Small intestine (tissue), 16 donors: Measurements from ENCODE around the gene GPR61. TPM values are rescaled to one million over a fixed set of nuclear protein-coding genes. Genes with fewer than 3 reads are reported as not detected.

ENCODE experiments used
- DNase-seq, 2 donors: peaks; one replicate each; pipeline versions ENCODE4 v3.0.0 to v3.0.0-alpha.2; 2013
- FAIRE-seq: peaks from 2 replicates; lab custom pipeline; 2012; peaks lifted over from hg19 to GRCh38; lab: Jason Lieb, UNC
- H3K27ac ChIP-seq, 3 donors: one replicate each; pipeline ENCODE4 v1.5.1; 2013; ENCODE audit warnings: low read length in 2 of 3, mild to moderate bottlenecking in 2 of 3, control low read depth in 1 of 3, inconsistent platforms in 1 of 3, low read depth in 1 of 3, moderate library complexity in 1 of 3
- H3K27me3 ChIP-seq, 3 donors: one replicate each; pipeline ENCODE4 v1.6.1; 2013; ENCODE audit warnings: low read length in 3 of 3, inconsistent platforms in 1 of 3; ENCODE audit not compliant: control insufficient read depth in 3 of 3, insufficient read depth in 3 of 3
- H3K36me3 ChIP-seq, 3 donors: one replicate each; pipeline ENCODE4 v1.6.1; 2013; ENCODE audit warnings: low read length in 3 of 3, inconsistent platforms in 1 of 3, low read depth in 1 of 3, mild to moderate bottlenecking in 1 of 3, moderate library complexity in 1 of 3; ENCODE audit not compliant: control insufficient read depth in 3 of 3, insufficient read depth in 2 of 3
- H3K4me1 ChIP-seq, 3 donors: one replicate each; pipeline ENCODE4 v1.6.1; 2013; ENCODE audit warnings: low read length in 2 of 3, inconsistent platforms in 1 of 3, low read depth in 1 of 3, mild to moderate bottlenecking in 1 of 3, moderate library complexity in 1 of 3; ENCODE audit not compliant: control insufficient read depth in 3 of 3, insufficient read depth in 2 of 3
- H3K4me3 ChIP-seq, 3 donors: one replicate each; pipeline ENCODE4 v1.5.1; 2013; ENCODE audit warnings: low read length in 3 of 3, control low read depth in 1 of 3, inconsistent platforms in 1 of 3, low read depth in 1 of 3, mild to moderate bottlenecking in 1 of 3, moderate library complexity in 1 of 3
- H3K9me3 ChIP-seq, 2 donors: one replicate each; pipeline ENCODE4 v1.6.1; 2013; ENCODE audit warnings: low read depth in 1 of 2, low read length in 1 of 2; ENCODE audit not compliant: control insufficient read depth in 2 of 2, insufficient read depth in 1 of 2
- WGBS, 3 donors: extraction: QIAGEN DNeasy Blood & Tissue Kit; methylation state at CpG; one replicate each; pipeline ENCODE4 v1.1.7; 2013; 5-methylcytosine and 5-hydroxymethylcytosine counted together
- long read RNA-seq, 10 donors: transcript quantifications; one replicate each; lab custom pipeline, GENCODE V29; 2026
- polyA plus RNA-seq, 4 donors: library from polyadenylated mRNA; stranded (reverse) in 3 of 4; unstranded in 1 of 4; fragments of 200-250 nt in 3 of 4; fragments of 120-200 nt in 1 of 4; gene quantifications; one replicate each; pipeline versions ENCODE4 v1.2.1 to v1.2.3, GENCODE V29; 2013
- donor health status: healthy with polysubstance abuse.
- donor health status: control.
- donor health status: control.
- donor health status: Bipolar disorder and iron deficiency.
- donor health status: healthy.

The GPR61 gene
- polyA plus RNA-seq, result under 1 TPM in 2 of 4 donors, not detected in 2; 0.09 to 0.64 TPM
- long read RNA-seq, donor 1, result 0 reads
- long read RNA-seq, donor 2, result 0 reads
- long read RNA-seq, donor 3, result 0 reads
- long read RNA-seq, donor 4, result 0 reads
- long read RNA-seq, donor 5, result 0 reads
- long read RNA-seq, donor 6, result 0 reads
- long read RNA-seq, donor 7, result 0 reads
- long read RNA-seq, donor 8, result 0 reads
- long read RNA-seq, donor 9, result 0 reads
- long read RNA-seq, donor 10, result 0 reads

- 59 to 70% (median 64%) methylated on average over 7 of the region's 7 CpGs for WGBS, 3 donors
- no peak within 1 kb of the TSS for H3K4me3 ChIP-seq
- no peaks in the 10 kb centered on the region for H3K36me3 ChIP-seq
- no peaks in the 10 kb centered on the region for H3K9me3 ChIP-seq
- H3K4me1 ChIP-seq, result no peaks in the 10 kb centered on the region
- FAIRE-seq, result no peak
- no peak within 1 kb of the TSS for H3K27ac ChIP-seq
- DNase-seq, result no peak
- no peaks in the 10 kb centered on the region for H3K27me3 ChIP-seq
Measured at GRCh38 chr1:109539676-109540075, at the start of gene GPR61. Gene GPR61, plus strand, starts transcription at chr1:109539872. Its CDS starts 3,151 bp downstream, at chr1:109543023.

- DNase-seq, result peak; percentile 69 to 74
- no peak overlapping the region for H3K4me3 ChIP-seq
- WGBS, 3 donors, result 85 to 90% (median 88%) methylated on average over 10 to 11 of the region's 11 CpGs
- H3K27ac ChIP-seq, result no peak overlapping the region
- H3K36me3 ChIP-seq, result peaks cover 0 to 58% (median 0%) of the 10 kb centered on the region in 3 donors
- no peaks in the 10 kb centered on the region for H3K9me3 ChIP-seq
- H3K4me1 ChIP-seq, result peaks cover 0 to 6% (median 4%) of the 10 kb centered on the region in 3 donors
- no peak for FAIRE-seq
- no peaks in the 10 kb centered on the region for H3K27me3 ChIP-seq
Measured at GRCh38 chr1:109490029-109490933, 49.4 kb upstream of the GPR61 start.

GRCh38 chr1:109490934-109491302 lies 48.8 kb upstream of the GPR61 start:
- FAIRE-seq, result no peak
- 85 to 92% (median 87%) methylated on average over 10 to 11 of the region's 11 CpGs for WGBS, 3 donors
- no peak overlapping the region for H3K4me3 ChIP-seq

GRCh38 chr1:109491372-109491771 lies 48.3 kb upstream of the GPR61 start:
- WGBS, 3 donors, result 90 to 98% (median 96%) methylated on average over 8 of the region's 8 CpGs
- Histone ChIP-seq H3K27ac (no peak overlapping the region), H3K27me3 (no peaks in the 10 kb centered on the region), H3K9me3 (no peaks in the 10 kb centered on the region), H3K4me1 (peaks cover 0 to 6% (median 4%) of the 10 kb centered on the region in 3 donors), H3K4me3 (no peak overlapping the region), H3K36me3 (peaks cover 0 to 61% (median 0%) of the 10 kb centered on the region in 3 donors)
- DNase-seq (no peak), FAIRE-seq (no peak)

More at GRCh38 chr1:109490934-109491302, 48.8 kb upstream of the GPR61 start:
- Histone ChIP-seq H3K9me3 (no peaks in the 10 kb centered on the region), H3K27me3 (no peaks in the 10 kb centered on the region), H3K4me1 (peaks cover 0 to 6% (median 4%) of the 10 kb centered on the region in 3 donors), H3K27ac (no peak overlapping the region), H3K36me3 (peaks cover 0 to 62% (median 0%) of the 10 kb centered on the region in 3 donors)
- DNase-seq, result no peak

GRCh38 chr1:109492779-109493178 lies 46.9 kb upstream of the GPR61 start:
- H3K27me3 ChIP-seq, result no peaks in the 10 kb centered on the region
- FAIRE-seq (no peak), DNase-seq (no peak)
- H3K36me3 ChIP-seq, result peaks cover 0 to 59% (median 0%) of the 10 kb centered on the region in 3 donors
- peaks cover 0 to 8% (median 4%) of the 10 kb centered on the region in 3 donors for H3K4me1 ChIP-seq
- WGBS, 3 donors, result 70 to 89% (median 83%) methylated on average over 4 of the region's 4 CpGs
- H3K27ac ChIP-seq, result no peak overlapping the region
- no peaks in the 10 kb centered on the region for H3K9me3 ChIP-seq
- H3K4me3 ChIP-seq, result no peak overlapping the region

GRCh38 chr1:109493227-109493626 lies 46.4 kb upstream of the GPR61 start:
- WGBS, 3 donors, result 31 to 59% (median 51%) methylated on average over 4 of the region's 4 CpGs
- no peak overlapping the region for H3K27ac ChIP-seq
- peaks cover 0 to 13% (median 4%) of the 10 kb centered on the region in 3 donors for H3K4me1 ChIP-seq
- H3K4me3 ChIP-seq, result no peak overlapping the region
- H3K36me3 ChIP-seq, result peaks cover 0 to 58% (median 0%) of the 10 kb centered on the region in 3 donors
- H3K27me3 ChIP-seq, result no peaks in the 10 kb centered on the region
- no peak for FAIRE-seq
- no peaks in the 10 kb centered on the region for H3K9me3 ChIP-seq
- DNase-seq, result no peak

GRCh38 chr1:109493805-109494539 lies 45.7 kb upstream of the GPR61 start, which contains the start of gene CYB561D1:
Gene CYB561D1, plus strand, starts transcription at chr1:109494094. Its CDS starts 46 bp downstream, at chr1:109494140.
- H3K4me1 ChIP-seq, result peaks cover 2 to 18% (median 4%) of the 10 kb centered on the region in 3 donors
- FAIRE-seq, result no peak
- peak within 1 kb of the TSS; percentile 72 to 94 (median 80) for H3K4me3 ChIP-seq
- no peaks in the 10 kb centered on the region for H3K9me3 ChIP-seq
- DNase-seq, result peak; percentile 87 to 94
- H3K27ac ChIP-seq, result peak within 1 kb of the TSS; percentile 34 to 86 (median 66)
- peaks cover 0 to 55% (median 0%) of the 10 kb centered on the region in 3 donors for H3K36me3 ChIP-seq
- no peaks in the 10 kb centered on the region for H3K27me3 ChIP-seq
- WGBS, 3 donors, result 0% methylated on average over 41 to 44 of the region's 44 CpGs

GRCh38 chr1:109495738-109496137 lies 43.9 kb upstream of the GPR61 start:
- Histone ChIP-seq H3K27ac (no peak overlapping the region), H3K4me1 (peaks cover 4 to 26% (median 4%) of the 10 kb centered on the region in 3 donors), H3K9me3 (no peaks in the 10 kb centered on the region), H3K27me3 (no peaks in the 10 kb centered on the region), H3K36me3 (peaks cover 0 to 49% (median 0%) of the 10 kb centered on the region in 3 donors), H3K4me3 (no peak overlapping the region)
- FAIRE-seq (no peak), DNase-seq (no peak)
- 92 to 96% (median 95%) methylated on average over 7 of the region's 7 CpGs for WGBS, 3 donors
